LNCAP (cell line): ENCODE data around the gene TNKS1BP1.

ENCODE experiments used
- CTCF ChIP-seq: fragments of 450-650 bp; IDR thresholded peaks from 2 replicates; pipeline ENCODE4 v1.5.1; 2017; ENCODE audit warnings: mild to moderate bottlenecking

The TNKS1BP1 gene

GRCh38 chr11:57251491-57252104 lies 73.2 kb downstream of the TNKS1BP1 start:
- TF ChIP-seq CTCF: no peak

- no peak for TF ChIP-seq CTCF
Measured at GRCh38 chr11:57251037-57251436, 73.7 kb downstream of the TNKS1BP1 start.
